HepG2 (cell line): ENCODE measurements around the gene TSKU. TPM values are rescaled to one million over a fixed set of nuclear protein-coding genes. Genes with fewer than 3 reads are reported as not detected.
A peak's percentile ranks its signal among the peaks of the same experiment; 100 is the strongest.

ENCODE experiments used
- AGO2 ChIP-seq: fragments of 200-400 bp; formaldehyde crosslinking; optimal IDR thresholded peaks from 2 replicates; pipeline ENCODE3; 2017; ENCODE audit warnings: mild to moderate bottlenecking, low read depth, low read length, moderate library complexity
- CHD4 ChIP-seq: fragments of 200-600 bp; sonication (generic); IDR thresholded peaks from 2 replicates; pipeline ENCODE4 v1.7.0; 2017; ENCODE audit warnings: mild to moderate bottlenecking, low read length, borderline replicate concordance
- CREB1 ChIP-seq, 2 experiments: fragments of 450-650 bp in 1 of 2; IDR thresholded peaks; 2 replicates each; pipeline ENCODE4 v1.6.1; 2016 to 2017; ENCODE audit warnings: control low read depth in 1 of 2, mild to moderate bottlenecking in 1 of 2, missing compliant biosample characterization in 1 of 2, missing genetic modification characterization in 1 of 2
- EEA1 ChIP-seq: sonication (generic); formaldehyde crosslinking; IDR thresholded peaks from 2 replicates; pipeline ENCODE4 v1.5.1; 2020; ENCODE audit warnings: mild to moderate bottlenecking, missing genetic modification reagents, borderline replicate concordance
- ETV6 ChIP-seq: sonication (generic); formaldehyde crosslinking; conservative IDR thresholded peaks from 2 replicates; pipeline ENCODE4 v1.4.0; 2020; ENCODE audit warnings: missing genetic modification reagents
- GABPB1 ChIP-seq: IDR thresholded peaks from 2 replicates; pipeline ENCODE4 v1.6.1; 2016; ENCODE audit warnings: mild to moderate bottlenecking, missing genetic modification reagents, moderate library complexity, missing compliant biosample characterization
- HMGA1 ChIP-seq: sonication (generic); formaldehyde crosslinking; conservative IDR thresholded peaks from 2 replicates; pipeline ENCODE4 v1.4.0; 2020; ENCODE audit warnings: missing genetic modification reagents
- HOXA5 ChIP-seq: sonication (generic); formaldehyde crosslinking; IDR thresholded peaks from 2 replicates; pipeline ENCODE4 v1.4.0; 2020; ENCODE audit warnings: missing genetic modification reagents
- MED8 ChIP-seq: sonication (generic); formaldehyde crosslinking; IDR thresholded peaks from 2 replicates; pipeline ENCODE4 v1.8.1; 2023; ENCODE audit warnings: mild to moderate bottlenecking, missing genetic modification reagents; ENCODE audit not compliant: insufficient replicate concordance
- NFE2 ChIP-seq: sonication (generic); formaldehyde crosslinking; IDR thresholded peaks from 2 replicates; pipeline ENCODE4 v1.4.0; 2020; ENCODE audit warnings: missing genetic modification reagents
- RBAK ChIP-seq: sonication (generic); formaldehyde crosslinking; IDR thresholded peaks from 2 replicates; pipeline ENCODE4 v1.5.1; 2020; ENCODE audit warnings: mild to moderate bottlenecking, missing genetic modification reagents
- SRY ChIP-seq: sonication (generic); formaldehyde crosslinking; IDR thresholded peaks from 2 replicates; pipeline ENCODE4 v1.8.0; 2022; ENCODE audit warnings: mild to moderate bottlenecking, missing genetic modification reagents
- ZNF329 ChIP-seq: sonication (generic); formaldehyde crosslinking; IDR thresholded peaks from 2 replicates; pipeline ENCODE4 v1.9.0; 2021; ENCODE audit warnings: low read depth, mild to moderate bottlenecking, missing genetic modification reagents
- ZNF350 ChIP-seq: sonication (generic); formaldehyde crosslinking; IDR thresholded peaks from 2 replicates; pipeline ENCODE4 v1.4.0; 2020; ENCODE audit warnings: mild to moderate bottlenecking, low read depth, missing genetic modification reagents, borderline replicate concordance
- ZNF484 ChIP-seq: sonication (generic); formaldehyde crosslinking; IDR thresholded peaks from 2 replicates; pipeline ENCODE4 v1.5.1; 2020; ENCODE audit warnings: mild to moderate bottlenecking, low read depth, missing genetic modification reagents, borderline replicate concordance
- ZNF543 ChIP-seq: sonication (generic); formaldehyde crosslinking; IDR thresholded peaks from 2 replicates; pipeline ENCODE4 v1.4.0; 2020; ENCODE audit warnings: mild to moderate bottlenecking, missing genetic modification reagents
- ZNF839 ChIP-seq: sonication (generic); formaldehyde crosslinking; IDR thresholded peaks from 2 replicates; pipeline ENCODE4 v1.4.0; 2020; ENCODE audit warnings: missing genetic modification reagents, mild to moderate bottlenecking, borderline replicate concordance
- polyA plus RNA-seq, 8 experiments: library from polyadenylated mRNA; depleted of rRNA in 3 of 8; stranded (reverse) in 7 of 8; unstranded in 1 of 8; fragments of >200 nt; fragmentation: Illumina TruSeq in 4 of 8; extraction: Trizol in 4 of 8; gene quantifications; 2 replicates each; pipeline versions ENCODE4 v1.2.1 to v1.2.3, GENCODE V29; 2011 to 2016; ENCODE audit warnings: low read depth in 4 of 8, missing spikeins in 1 of 8, mixed read lengths in 1 of 8; ENCODE audit not compliant: insufficient read depth in 1 of 8
- total RNA-seq, 5 experiments: library from RNA; depleted of rRNA; stranded (reverse); fragments of >200 nt; fragmentation: Illumina TruSeq; extraction: Trizol; gene quantifications; 2 replicates each; pipeline ENCODE4 v1.2.3, GENCODE V29; 2016; ENCODE audit warnings: low read depth in 1 of 5
- TF ChIP-seq, protein P1 (sequence below): sonication (generic); formaldehyde crosslinking; IDR thresholded peaks from 2 replicates; pipeline ENCODE4 v1.8.0; 2022; ENCODE audit warnings: missing genetic modification reagents, mild to moderate bottlenecking, moderate library complexity, borderline replicate concordance
- TF ChIP-seq, protein P2 (sequence below): sonication (generic); formaldehyde crosslinking; IDR thresholded peaks from 2 replicates; pipeline ENCODE4 v1.4.0; 2020; ENCODE audit warnings: missing genetic modification reagents, mild to moderate bottlenecking, borderline replicate concordance
- TF ChIP-seq, protein P3 (sequence below): sonication (generic); formaldehyde crosslinking; IDR thresholded peaks from 2 replicates; pipeline ENCODE4 v1.5.0; 2020; ENCODE audit warnings: mild to moderate bottlenecking, missing genetic modification reagents

The TSKU gene
- total and polyA plus RNA-seq, 2 of the 13 experiments (the other 11 are each of a cell fraction or from before 2014, with no cell fraction given): 20.3 to 21.4 TPM

DNA sequence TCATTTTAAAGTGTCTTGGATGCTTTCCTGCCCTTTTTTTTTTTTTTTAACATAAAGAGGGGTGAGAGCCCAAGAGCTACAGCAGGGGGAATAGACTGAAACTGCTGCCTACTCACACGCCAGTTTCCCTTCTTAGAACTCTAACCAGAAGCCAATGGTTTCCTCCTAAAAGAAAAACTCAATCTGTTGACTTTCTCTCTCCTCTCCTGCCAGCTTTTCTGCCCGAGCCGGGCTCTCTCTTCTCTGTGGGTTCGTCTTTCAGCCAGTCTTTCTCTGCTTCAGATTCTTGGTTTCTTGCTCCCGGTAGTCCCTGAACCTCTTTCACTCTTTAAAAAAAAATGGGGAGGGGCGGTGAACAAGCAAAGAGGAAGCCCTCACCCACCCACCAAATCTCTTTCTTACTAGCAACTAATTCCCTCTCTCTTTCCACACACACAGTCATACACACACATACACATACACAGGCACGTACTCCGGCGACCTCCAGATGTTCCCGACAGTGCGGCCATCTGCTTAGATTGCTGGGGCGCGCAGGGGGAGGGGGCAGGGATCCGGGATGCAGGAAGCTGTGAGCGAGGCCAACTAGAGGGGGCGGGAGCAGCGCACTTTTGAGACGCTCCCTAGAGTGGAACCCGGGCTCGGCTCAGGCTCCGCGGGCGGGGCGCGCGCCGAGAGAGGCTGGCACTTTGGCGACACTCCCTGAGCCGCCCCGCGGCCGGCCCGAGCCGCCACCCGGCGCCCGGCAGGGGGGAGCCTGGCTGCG is 444 bp upstream of the TSKU start (continued):
- TF ChIP-seq GABPB1: peak; percentile 65
- no peak for TF ChIP-seq MED8 (CRISPR knock-in tag)
- TF ChIP-seq RBAK (CRISPR knock-in tag): no peak
- TF ChIP-seq, protein P1, sequence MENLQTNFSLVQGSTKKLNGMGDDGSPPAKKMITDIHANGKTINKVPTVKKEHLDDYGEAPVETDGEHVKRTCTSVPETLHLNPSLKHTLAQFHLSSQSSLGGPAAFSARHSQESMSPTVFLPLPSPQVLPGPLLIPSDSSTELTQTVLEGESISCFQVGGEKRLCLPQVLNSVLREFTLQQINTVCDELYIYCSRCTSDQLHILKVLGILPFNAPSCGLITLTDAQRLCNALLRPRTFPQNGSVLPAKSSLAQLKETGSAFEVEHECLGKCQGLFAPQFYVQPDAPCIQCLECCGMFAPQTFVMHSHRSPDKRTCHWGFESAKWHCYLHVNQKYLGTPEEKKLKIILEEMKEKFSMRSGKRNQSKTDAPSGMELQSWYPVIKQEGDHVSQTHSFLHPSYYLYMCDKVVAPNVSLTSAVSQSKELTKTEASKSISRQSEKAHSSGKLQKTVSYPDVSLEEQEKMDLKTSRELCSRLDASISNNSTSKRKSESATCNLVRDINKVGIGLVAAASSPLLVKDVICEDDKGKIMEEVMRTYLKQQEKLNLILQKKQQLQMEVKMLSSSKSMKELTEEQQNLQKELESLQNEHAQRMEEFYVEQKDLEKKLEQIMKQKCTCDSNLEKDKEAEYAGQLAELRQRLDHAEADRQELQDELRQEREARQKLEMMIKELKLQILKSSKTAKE (CRISPR knock-in tag): peak; percentile 68; the same call in 1 of the 2 replicates
- TF ChIP-seq ZNF329 (CRISPR knock-in tag): no peak
- TF ChIP-seq ZNF839: no peak
- no peak for TF ChIP-seq ZNF543 (CRISPR knock-in tag)
- TF ChIP-seq EEA1 (CRISPR knock-in tag): no peak
- TF ChIP-seq ZNF484 (CRISPR knock-in tag): no peak
- TF ChIP-seq HMGA1 (CRISPR knock-in tag): no peak
- TF ChIP-seq CHD4: no peak
- TF ChIP-seq, protein P2, sequence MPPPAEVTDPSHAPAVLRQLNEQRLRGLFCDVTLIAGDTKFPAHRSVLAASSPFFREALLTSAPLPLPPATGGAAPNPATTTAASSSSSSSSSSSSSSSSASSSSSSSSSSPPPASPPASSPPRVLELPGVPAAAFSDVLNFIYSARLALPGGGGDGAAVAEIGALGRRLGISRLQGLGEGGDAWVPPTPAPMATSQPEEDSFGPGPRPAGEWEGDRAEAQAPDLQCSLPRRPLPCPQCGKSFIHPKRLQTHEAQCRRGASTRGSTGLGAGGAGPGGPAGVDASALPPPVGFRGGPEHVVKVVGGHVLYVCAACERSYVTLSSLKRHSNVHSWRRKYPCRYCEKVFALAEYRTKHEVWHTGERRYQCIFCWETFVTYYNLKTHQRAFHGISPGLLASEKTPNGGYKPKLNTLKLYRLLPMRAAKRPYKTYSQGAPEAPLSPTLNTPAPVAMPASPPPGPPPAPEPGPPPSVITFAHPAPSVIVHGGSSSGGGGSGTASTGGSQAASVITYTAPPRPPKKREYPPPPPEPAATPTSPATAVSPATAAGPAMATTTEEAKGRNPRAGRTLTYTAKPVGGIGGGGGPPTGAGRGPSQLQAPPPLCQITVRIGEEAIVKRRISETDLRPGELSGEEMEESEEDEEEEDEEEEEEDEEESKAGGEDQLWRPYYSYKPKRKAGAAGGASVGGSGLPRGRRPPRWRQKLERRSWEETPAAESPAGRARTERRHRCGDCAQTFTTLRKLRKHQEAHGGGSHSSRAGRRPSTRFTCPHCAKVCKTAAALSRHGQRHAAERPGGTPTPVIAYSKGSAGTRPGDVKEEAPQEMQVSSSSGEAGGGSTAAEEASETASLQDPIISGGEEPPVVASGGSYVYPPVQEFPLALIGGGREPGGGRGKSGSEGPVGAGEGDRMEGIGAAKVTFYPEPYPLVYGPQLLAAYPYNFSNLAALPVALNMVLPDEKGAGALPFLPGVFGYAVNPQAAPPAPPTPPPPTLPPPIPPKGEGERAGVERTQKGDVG (CRISPR knock-in tag): no peak
- no peak for TF ChIP-seq SRY (CRISPR knock-in tag)
- TF ChIP-seq AGO2: no peak
- no peak for TF ChIP-seq ETV6
- TF ChIP-seq, protein P3, sequence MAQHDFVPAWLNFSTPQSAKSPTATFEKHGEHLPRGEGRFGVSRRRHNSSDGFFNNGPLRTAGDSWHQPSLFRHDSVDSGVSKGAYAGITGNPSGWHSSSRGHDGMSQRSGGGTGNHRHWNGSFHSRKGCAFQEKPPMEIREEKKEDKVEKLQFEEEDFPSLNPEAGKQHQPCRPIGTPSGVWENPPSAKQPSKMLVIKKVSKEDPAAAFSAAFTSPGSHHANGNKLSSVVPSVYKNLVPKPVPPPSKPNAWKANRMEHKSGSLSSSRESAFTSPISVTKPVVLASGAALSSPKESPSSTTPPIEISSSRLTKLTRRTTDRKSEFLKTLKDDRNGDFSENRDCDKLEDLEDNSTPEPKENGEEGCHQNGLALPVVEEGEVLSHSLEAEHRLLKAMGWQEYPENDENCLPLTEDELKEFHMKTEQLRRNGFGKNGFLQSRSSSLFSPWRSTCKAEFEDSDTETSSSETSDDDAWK: no peak
- no peak for TF ChIP-seq NFE2
- TF ChIP-seq ZNF350 (CRISPR knock-in tag): no peak
- no peak for TF ChIP-seq CREB1 (IDR thresholded peaks at IDR 0.05)
- no peak for TF ChIP-seq CREB1 (CRISPR knock-in tag; IDR thresholded peaks at IDR 0.05)
- TF ChIP-seq HOXA5 (CRISPR knock-in tag): no peak
